Stimulated activated CD8-positive, alpha-beta memory T cell treated with anti-CD3 and anti-CD28 coated beads, Interleukin-7, amount 100 ng/mL, for 24 hours (primary cell): ENCODE measurements around the gene CEP112.
"Not testable (repeated sequence)": the region's sequence is repeated elsewhere in the genome, so short reads cannot be mapped to it uniquely, and the experiment has no call there.

Source experiments
- DNase-seq: peaks from one replicate; pipeline ENCODE4 v3.0.0-alpha.2; 2020; ENCODE audit warnings: low read depth

CEP112 gene

GRCh38 chr17:65830356-65830755 lies 361.6 kb downstream of the CEP112 start:
- DNase-seq = no peak

GRCh38 chr17:65826577-65826976 lies 365.4 kb downstream of the CEP112 start:
- not testable (repeated sequence) for DNase-seq

- DNase-seq = no peak
Measured at GRCh38 chr17:65824901-65825300, 367.0 kb downstream of the CEP112 start.

GRCh38 chr17:65823713-65824112 lies 368.2 kb downstream of the CEP112 start:
- no peak for DNase-seq

- DNase-seq = no peak
Measured at GRCh38 chr17:65820811-65821210, 371.1 kb downstream of the CEP112 start.

GRCh38 chr17:65820306-65820705 lies 371.6 kb downstream of the CEP112 start:
- no peak for DNase-seq

- DNase-seq = no peak
Measured at GRCh38 chr17:65819810-65820209, 372.1 kb downstream of the CEP112 start.

GRCh38 chr17:65817951-65818350 lies 374.0 kb downstream of the CEP112 start:
- DNase-seq = no peak

- no peak for DNase-seq
Measured at GRCh38 chr17:65814418-65814817, 377.5 kb downstream of the CEP112 start.

GRCh38 chr17:65813306-65813705 lies 378.6 kb downstream of the CEP112 start:
- no peak for DNase-seq

- no peak for DNase-seq
Measured at GRCh38 chr17:65811043-65811442, 380.9 kb downstream of the CEP112 start.

GRCh38 chr17:65809366-65809765 lies 382.6 kb downstream of the CEP112 start:
- no peak for DNase-seq

GRCh38 chr17:65808566-65808965 lies 383.4 kb downstream of the CEP112 start:
- DNase-seq = not testable (repeated sequence)

- no peak for DNase-seq
Measured at GRCh38 chr17:65807361-65807760, 384.6 kb downstream of the CEP112 start.

- no peak for DNase-seq
Measured at GRCh38 chr17:65801513-65801912, 390.4 kb downstream of the CEP112 start.

- DNase-seq = no peak
Measured at GRCh38 chr17:65800655-65801054, 391.3 kb downstream of the CEP112 start.

- no peak for DNase-seq
Measured at GRCh38 chr17:65799869-65800268, 392.1 kb downstream of the CEP112 start.

- no peak for DNase-seq
Measured at GRCh38 chr17:65799454-65799853, 392.5 kb downstream of the CEP112 start.

- DNase-seq = no peak
Measured at GRCh38 chr17:65797809-65798208, 394.1 kb downstream of the CEP112 start.

- no peak for DNase-seq
Measured at GRCh38 chr17:65797101-65797500, 394.8 kb downstream of the CEP112 start.

GRCh38 chr17:65794572-65794971 lies 397.4 kb downstream of the CEP112 start:
- DNase-seq = no peak

GRCh38 chr17:65790241-65790640 lies 401.7 kb downstream of the CEP112 start:
- no peak for DNase-seq

GRCh38 chr17:65787503-65787902 lies 404.4 kb downstream of the CEP112 start:
- no peak for DNase-seq

GRCh38 chr17:65786479-65786878 lies 405.5 kb downstream of the CEP112 start:
- DNase-seq = no peak

GRCh38 chr17:65785109-65785508 lies 406.8 kb downstream of the CEP112 start:
- DNase-seq = no peak
